ENCODE measurements around the gene LRRC25.

The LRRC25 gene

GRCh38 chr19:18444513-18444912 lies 47.1 kb upstream of the LRRC25 start:
- Histone ChIP-seq H3K4me3 (ENCODE audit: low read depth, low read length) (no peak overlapping the region), H3K9me3 (ENCODE audit: control insufficient read depth, low read length) (no peaks in the 10 kb centered on the region), H3K4me1 (peaks cover under 1% of the 10 kb centered on the region), H3K27ac (no peak overlapping the region), H3K36me3 (ENCODE audit: control insufficient read depth, insufficient read depth, low read length) (no peaks in the 10 kb centered on the region), H3K27me3 (ENCODE audit: control insufficient read depth, insufficient read depth, low read length) (no peaks in the 10 kb centered on the region), H2AFZ (no peak overlapping the region), H3K9ac (no peak overlapping the region), H3K4me2 (ENCODE audit: low read length) (no peak overlapping the region), H3K79me2 (peaks cover 23% of the 10 kb centered on the region)
- no peak for TF ChIP-seq CTCF (IDR thresholded peaks at IDR 0.05)

- Histone ChIP-seq H3K79me2 (peaks cover 16% of the 10 kb centered on the region), H3K27ac (no peak overlapping the region), H3K4me2 (ENCODE audit: low read length) (no peak overlapping the region), H3K4me3 (ENCODE audit: low read depth, low read length) (no peak overlapping the region), H3K27me3 (ENCODE audit: control insufficient read depth, insufficient read depth, low read length) (no peaks in the 10 kb centered on the region), H3K9me3 (ENCODE audit: control insufficient read depth, low read length) (no peaks in the 10 kb centered on the region), H2AFZ (no peak overlapping the region), H3K36me3 (ENCODE audit: control insufficient read depth, insufficient read depth, low read length) (no peaks in the 10 kb centered on the region), H3K9ac (no peak overlapping the region), H3K4me1 (peaks cover 7% of the 10 kb centered on the region)
- no peak for TF ChIP-seq CTCF (IDR thresholded peaks at IDR 0.05)
Measured at GRCh38 chr19:18443831-18444230, 46.4 kb upstream of the LRRC25 start.

- Histone ChIP-seq H3K4me3 (ENCODE audit: low read depth, low read length) (no peak overlapping the region), H3K4me2 (ENCODE audit: low read length) (no peak overlapping the region), H3K79me2 (peaks cover 14% of the 10 kb centered on the region), H3K9me3 (ENCODE audit: control insufficient read depth, low read length) (no peaks in the 10 kb centered on the region), H2AFZ (no peak overlapping the region), H3K36me3 (ENCODE audit: control insufficient read depth, insufficient read depth, low read length) (no peaks in the 10 kb centered on the region), H3K27me3 (ENCODE audit: control insufficient read depth, insufficient read depth, low read length) (no peaks in the 10 kb centered on the region), H3K4me1 (peaks cover 11% of the 10 kb centered on the region), H3K27ac (no peak overlapping the region), H3K9ac (no peak overlapping the region)
- TF ChIP-seq CTCF (IDR thresholded peaks at IDR 0.05): no peak
Measured at GRCh38 chr19:18443406-18443805, 46.0 kb upstream of the LRRC25 start.

- peaks cover 13% of the 10 kb centered on the region for H3K79me2 ChIP-seq
- peaks cover 14% of the 10 kb centered on the region for H3K4me1 ChIP-seq
- H3K27me3 ChIP-seq (ENCODE audit: control insufficient read depth, insufficient read depth, low read length): no peaks in the 10 kb centered on the region
- no peak overlapping the region for H3K4me2 ChIP-seq (ENCODE audit: low read length)
- TF ChIP-seq CTCF (IDR thresholded peaks at IDR 0.05): no peak
- H3K36me3 ChIP-seq (ENCODE audit: control insufficient read depth, insufficient read depth, low read length): no peaks in the 10 kb centered on the region
- no peak overlapping the region for H3K9ac ChIP-seq
- H3K4me3 ChIP-seq (ENCODE audit: low read depth, low read length): no peak overlapping the region
- no peaks in the 10 kb centered on the region for H3K9me3 ChIP-seq (ENCODE audit: control insufficient read depth, low read length)
- H2AFZ ChIP-seq: no peak overlapping the region
- no peak overlapping the region for H3K27ac ChIP-seq
Measured at GRCh38 chr19:18442941-18443340, 45.5 kb upstream of the LRRC25 start.
